Fibroblast of upper back skin (primary cell): ENCODE results near the gene HIPK2.
A peak's percentile ranks its signal among the peaks of the same experiment; 100 is the strongest.
"Not testable (repeated sequence)": the region's sequence is repeated elsewhere in the genome, so short reads cannot be mapped to it uniquely, and the experiment has no call there.

Experiments
- DNase-seq: peaks from one replicate; pipeline ENCODE4 v3.0.0-alpha.2; 2013

Gene HIPK2

DNA sequence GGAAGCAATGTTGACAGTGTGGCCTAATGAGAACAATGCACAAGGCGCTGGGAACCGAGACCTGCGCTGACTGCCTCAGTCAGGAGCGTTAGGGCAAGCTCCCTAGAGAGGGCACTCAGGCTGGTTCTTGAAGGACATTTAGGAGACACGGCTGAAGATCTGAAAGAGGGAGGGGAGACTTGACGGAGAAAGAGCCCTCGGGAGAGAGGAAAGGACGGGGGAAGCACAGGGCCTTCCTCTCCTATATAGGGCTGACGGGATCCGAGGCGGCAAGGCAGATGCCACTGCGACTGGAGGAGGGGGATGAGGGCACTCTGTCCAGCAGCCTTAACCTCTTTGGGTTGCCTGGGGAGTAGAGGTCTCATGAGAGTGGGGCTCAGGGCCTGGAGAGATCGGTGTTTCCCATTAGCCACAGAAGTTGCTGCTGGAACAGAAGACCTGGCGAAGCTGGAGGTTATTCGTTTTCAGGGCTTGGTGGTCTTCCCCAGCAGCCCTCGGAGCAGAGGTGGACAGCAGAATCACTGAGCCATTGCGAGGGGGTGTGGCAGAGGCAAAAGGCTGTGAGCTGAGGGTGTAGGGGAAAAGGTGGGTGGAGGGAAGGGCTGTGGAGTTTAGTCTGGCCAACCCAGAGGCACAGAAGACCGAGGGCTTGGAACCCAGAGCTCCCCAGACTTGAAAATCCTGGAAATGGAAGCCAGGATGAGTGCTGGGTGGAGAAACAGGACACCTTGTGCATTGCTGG lies 218.3 kb downstream of the HIPK2 start:
- no peak for DNase-seq

- DNase-seq = no peak
Measured at GRCh38 chr7:139557857-139558581, 219.8 kb downstream of the HIPK2 start.

- DNase-seq = not testable (repeated sequence)
Measured at GRCh38 chr7:139553991-139554700, 223.7 kb downstream of the HIPK2 start.

DNA sequence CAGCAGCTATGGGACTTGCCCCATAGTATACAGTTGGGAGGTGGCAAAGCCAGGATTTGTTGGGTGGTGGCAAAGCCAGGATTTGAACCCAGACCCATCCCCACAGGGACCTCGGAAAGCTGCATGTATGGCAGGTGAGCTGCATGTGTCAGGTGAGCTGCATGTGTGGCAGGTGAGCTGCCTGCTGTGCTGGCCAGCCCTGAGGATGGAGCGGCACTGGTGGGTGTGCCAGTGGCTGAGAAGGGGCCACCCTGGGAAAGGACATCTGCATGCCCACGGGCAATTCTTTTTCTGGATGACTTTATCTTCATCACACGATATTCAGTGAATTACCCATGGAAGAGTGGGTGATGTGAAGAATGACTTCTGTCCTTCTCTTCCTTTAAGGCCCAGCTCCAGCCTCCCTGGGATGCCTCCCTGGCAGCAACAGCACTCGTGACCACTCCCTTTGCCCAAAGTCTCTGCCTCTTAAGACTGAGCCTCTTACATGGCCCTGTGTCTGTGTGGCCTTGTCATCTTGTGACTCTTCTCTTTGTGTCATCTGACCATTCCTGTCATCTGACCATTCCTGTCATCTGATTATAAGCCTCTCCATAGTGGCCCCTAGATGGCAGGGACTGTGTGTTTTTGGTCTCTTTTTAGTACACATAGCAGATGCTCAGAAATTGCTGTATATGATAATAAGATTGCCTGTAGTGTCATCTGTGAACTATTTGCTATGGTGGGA lies 229.3 kb downstream of the HIPK2 start:
- no peak for DNase-seq

GRCh38 chr7:139544645-139545044 lies 233.2 kb downstream of the HIPK2 start:
- no peak for DNase-seq

DNA sequence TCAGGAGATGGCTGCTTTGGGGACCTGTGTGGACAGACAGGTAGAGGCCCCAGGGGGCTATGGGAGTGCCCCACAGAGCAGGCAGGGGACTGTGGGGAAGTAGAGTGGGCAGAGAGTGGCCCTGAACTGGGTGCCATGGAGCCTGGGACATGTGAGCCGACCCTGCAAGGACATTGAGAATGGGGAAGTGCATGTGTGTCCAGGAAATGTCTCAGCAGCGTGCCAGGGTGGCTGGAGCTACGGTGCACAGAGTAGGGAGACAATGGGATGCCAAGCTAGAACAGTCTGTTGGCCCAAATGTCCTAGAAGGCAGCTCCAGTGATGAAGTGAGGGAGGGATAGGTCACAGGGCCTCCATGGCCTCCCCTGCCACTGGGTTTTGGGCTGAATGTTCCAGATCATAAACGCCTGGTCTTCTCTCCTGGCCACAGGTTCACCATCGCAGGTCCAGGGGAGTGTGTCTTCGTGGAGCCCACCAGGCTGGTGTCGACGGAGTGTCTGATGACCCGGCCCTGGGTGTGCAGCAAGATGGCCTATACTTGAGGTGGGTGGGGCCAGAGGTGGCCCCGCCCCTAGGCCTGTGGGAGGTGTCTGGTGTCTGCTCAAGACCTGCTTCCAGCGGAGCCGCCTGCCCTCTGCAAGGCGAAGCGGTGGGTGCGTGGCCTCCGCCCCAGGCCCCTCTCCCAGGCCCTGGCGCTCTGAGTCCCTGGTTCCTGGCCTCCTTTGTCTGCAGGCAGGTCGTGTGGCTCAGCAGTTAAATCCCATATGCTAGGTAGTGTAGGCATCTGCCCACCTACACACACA lies 233.8 kb downstream of the HIPK2 start:
- DNase-seq = no peak

DNA sequence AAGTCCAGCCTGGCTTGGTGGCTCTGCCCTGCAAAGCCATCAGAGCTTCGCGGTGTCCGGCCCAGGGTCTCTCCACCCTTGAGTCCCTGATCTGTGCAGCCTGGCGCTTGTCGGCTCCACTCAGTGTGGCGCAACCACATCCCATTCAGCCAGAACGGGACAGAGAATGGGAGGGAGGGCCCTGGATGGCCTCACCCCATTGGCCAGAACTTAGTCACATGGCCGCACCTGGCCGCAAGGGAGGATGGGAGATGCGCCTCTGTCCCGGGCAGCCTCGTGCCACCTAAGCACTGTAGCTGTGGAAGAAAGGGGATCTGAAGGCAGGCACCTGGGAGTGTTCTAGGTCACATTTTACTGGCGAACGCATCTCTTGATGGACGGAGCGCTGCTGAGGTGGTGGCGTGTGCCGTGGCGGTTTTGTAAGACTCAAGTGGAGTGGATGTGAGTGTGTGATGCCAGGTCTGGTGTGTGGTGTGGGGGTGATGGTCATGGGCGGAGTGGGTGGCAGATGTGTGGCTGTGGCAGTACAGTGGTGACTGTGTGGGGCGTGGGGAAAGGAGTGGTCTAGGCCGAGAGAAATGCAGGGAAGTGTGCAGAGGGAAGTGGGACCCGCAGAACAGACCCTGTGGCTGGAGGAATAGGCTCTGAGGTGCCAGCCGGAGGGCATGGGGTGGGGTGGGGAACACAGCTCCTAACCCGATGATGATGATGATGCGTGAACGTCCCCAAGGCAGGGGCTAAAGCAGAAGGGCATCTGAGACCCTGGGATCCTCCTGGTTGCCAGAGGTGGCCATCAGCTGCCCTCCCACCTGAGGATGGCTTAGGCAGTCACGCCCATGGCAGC lies 235.3 kb downstream of the HIPK2 start:
- no peak for DNase-seq

DNA sequence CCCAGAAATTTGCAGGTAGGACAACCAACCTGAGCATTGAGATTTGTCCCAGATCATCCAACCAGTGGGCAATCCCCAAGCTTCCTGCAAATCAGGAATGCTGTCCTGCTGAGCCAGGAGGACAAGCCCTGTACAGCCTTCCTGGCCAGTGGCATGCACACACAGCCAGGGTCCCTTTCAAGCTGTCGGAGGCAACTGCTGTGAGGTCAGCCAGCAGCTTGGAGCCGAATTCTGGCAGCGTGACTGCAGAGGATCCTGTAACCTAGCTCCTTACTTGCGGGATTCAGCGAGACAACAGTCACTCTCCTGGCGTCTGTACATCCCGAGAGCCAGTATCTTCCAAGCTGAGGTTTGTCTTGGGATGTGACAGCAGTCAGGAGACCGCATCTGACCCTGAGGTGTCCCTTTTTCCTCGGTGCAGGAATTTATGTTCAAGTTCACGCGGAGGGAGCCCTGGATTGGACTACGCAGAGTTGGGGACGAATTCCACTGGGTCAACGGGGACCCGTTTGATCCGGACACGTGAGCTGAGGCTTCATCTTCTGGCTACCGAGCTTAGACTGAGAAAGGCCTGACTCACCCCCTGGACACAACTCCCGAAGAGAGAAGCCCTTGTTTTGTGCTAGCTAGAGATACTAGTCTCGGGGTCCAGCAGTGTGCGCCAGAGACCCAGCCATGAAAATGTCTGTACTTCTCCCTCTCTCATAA lies 236.0 kb downstream of the HIPK2 start:
- no peak for DNase-seq

GRCh38 chr7:139540203-139540602 lies 237.6 kb downstream of the HIPK2 start:
- DNase-seq = no peak

DNA sequence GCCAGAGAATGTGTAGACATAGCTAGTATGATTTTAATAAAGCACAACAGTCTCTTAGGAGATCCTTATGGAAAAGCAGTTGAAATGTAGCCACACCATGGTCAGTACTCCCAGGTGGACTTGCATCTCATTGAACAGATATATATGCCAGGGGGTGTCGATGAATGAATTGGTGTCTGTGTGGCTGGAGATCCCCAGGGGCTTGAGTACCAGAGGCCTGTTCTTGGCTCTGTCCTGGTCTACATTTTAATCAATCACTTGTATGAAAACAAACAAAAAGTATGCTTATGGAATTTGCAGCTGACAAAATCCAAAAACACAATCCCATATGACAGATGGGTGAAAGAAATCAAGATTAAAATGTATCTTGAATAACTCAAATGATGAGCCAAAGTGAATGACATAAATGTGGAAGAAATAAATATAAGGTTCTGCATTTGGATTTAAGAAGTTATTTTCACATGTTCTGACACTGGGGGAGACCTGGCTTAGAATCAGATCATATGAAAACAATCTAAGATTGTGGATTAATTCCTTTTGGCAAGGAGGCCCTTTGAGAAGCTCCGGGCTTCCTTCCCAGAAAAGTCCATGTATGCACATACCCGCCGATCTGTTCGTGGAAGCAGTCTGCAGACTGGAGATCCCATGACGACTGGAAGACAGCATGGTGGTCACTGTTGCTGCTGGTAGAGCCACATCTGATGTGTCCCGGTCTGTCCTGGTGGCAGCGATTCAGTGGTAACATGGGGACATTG lies 238.7 kb downstream of the HIPK2 start:
- DNase-seq = peak; percentile 9

DNA sequence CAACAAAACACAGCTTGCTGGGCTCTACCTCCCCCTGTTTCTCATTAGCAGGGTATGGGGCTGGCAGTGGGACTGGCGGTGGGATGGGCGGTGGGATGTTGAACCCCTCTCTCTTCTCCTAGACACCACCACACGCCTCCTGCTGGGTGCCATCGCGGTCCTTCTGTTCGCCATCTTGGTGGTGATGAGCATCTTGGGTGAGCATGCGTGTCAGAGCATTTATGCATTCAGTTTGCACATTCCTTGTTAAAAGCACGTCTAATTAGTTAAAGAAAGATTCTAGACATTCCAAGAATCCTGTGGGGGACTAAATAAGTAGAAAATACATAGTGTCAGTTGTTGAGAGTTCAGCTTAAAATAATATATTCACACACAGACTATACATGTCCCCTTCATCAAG lies 241.6 kb downstream of the HIPK2 start:
- no peak for DNase-seq

DNA sequence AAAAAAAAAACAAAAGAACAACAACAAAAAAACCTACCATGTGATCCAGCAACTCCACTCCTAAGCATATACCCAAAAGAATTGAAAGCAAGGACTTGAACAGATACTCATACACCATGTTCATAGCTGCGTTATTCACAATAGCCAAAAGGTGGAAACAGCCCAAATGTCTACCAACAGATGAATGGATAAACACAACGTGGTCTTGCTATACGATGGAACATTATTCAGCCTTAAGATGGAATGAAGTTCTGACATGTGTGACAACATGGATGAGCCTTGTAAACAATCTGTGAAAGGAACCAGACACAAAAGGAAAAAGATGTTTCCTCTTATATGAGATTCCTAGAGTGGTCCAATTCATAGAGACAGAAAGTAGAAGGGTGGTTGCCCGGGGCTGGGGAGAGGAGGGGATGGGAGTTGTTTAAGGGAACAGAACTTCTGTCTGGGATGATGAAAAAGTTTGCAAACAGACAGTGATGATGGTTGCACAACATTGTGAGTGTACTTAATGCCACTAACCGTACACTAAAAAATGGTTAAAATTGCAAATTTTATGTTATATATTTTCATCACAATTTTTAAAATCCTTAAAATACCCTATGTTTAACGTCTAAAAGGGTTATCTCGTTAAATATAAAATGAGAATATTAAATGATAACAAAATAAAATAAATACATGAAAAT lies 242.7 kb downstream of the HIPK2 start:
- DNase-seq = no peak

DNA sequence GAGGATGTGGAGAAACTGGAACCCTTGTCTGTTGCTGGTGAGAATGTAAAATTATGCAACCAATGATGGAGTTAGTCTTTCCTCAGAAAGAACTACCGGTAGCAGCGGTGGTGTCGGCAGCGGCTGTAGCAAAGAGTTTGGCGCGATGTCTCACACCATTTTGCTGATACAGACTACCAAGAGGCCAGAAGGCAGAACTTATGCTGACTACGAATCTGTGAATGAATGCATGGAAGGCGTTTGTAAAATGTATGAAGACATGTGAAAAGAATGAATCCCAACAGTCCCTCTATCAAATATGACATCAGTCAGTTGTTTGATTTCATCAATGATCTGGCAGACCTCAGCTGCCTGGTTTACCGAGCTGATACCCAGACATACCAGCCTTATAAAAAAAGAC lies 243.7 kb downstream of the HIPK2 start:
- no peak for DNase-seq

DNA sequence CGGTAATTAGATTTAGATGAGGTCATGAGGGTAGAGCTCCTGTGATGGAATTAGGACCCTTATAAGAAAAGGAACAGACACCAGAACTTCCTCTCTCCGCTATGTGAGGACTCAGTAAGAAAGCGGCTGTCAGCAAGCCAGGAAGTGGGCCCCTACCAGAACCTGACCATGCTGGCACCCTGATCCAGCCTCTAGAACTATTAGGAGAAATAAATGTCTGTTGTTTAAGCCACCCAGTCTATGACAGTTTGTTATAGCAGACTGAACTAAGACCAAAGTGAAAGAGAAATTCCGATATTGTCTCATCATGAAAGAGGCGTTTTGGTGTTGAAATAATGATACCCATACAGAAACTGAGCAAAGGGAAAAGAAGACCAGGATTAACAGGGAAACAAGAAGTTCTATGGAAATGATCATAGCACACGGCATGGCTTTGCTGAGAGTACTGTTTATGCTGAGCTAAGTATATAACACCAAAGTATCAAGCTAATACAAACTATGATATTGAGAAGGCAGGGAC lies 245.1 kb downstream of the HIPK2 start:
- no peak for DNase-seq

- DNase-seq = no peak
Measured at GRCh38 chr7:139531094-139531493, 246.7 kb downstream of the HIPK2 start.

GRCh38 chr7:139526578-139527544 lies 250.9 kb downstream of the HIPK2 start:
- DNase-seq = peak; percentile 78

DNA sequence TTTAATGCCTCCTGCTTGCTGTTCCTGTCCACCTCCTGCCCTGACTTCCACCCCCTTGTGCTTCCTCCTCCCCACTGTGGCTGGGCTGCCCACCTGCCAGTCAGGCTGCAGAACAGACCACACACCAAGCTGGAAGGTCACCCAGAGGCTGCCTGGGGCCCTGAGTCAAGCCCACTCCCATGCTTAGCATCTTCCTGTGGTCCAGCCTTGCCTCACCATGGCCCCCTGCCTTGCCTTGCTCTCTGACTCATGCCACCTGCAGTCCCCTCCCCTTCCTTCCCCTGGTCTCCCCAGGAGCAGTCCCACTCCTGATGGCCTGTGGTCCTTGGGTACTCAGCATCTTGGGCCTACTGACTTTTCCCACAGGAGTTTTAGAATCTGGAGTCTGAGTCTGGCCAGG lies 252.0 kb downstream of the HIPK2 start:
- DNase-seq = no peak

GRCh38 chr7:139525239-139525638 lies 252.6 kb downstream of the HIPK2 start:
- no peak for DNase-seq
